NCI-H1436 (cell line): ENCODE measurements around the gene PSME1.

Experiments used
- DNase-seq: peaks from one replicate; lab custom pipeline; 2025; lab: John Stamatoyannopoulos, UW

The PSME1 gene

DNA sequence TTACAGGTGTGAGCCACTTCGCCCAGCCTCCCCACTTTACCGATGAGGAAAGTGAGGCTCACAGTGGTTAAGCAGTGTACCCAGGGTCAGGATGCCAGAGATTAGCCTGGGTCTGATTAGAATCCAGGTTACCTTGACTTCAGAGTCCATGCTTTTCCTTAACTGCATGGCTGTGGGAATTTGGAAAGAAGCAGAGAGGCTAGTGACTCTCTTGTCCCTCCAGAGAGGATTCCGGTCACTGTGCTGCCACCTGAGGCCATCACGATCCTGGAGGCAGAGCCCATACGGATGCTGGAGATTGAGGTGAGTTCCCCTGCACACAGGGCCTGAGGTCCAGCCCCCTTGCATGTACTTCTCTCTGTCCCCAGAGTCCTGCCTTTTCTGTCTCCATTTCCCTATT, 40.6 kb downstream of the PSME1 start:
- DNase-seq, result no peak

DNA sequence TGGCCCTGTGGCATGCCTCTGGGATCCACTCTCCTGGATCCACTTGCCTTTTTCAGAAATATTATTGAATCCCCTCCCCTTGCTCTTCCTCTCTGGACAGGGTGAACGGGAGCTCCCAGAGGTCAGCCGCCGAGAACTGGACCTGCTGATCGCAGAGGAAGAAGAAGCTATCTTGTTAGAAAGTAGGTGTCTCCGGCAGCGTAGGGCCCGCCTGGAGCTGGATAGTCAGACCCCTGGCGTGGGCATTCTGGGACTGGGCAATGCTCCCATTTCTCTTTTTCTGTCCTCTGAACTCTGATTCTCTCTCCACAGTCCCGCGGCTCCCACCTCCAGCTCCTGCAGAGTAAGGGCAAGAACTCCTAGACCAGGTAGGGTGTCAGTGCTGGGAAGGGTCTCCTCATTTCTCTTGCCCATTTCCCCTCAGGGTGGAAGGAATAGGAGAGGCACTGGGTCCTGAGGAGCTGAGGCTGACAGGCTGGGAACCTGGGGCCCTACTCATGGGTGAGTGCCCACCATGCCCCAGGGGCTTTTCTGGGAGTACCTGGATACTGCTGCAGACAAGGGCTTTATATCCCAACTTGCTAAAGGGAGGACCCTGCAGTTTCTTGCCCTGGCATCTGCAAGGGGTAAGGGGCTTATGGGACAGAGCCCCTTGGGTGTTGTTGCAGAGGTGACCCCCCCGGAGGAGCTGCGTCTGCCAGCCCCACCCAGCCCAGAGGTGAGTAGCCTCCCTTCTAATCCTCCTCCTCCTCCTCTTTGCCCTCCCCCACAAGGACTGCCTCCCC, 41.2 kb downstream of the PSME1 start:
- no peak for DNase-seq

DNA sequence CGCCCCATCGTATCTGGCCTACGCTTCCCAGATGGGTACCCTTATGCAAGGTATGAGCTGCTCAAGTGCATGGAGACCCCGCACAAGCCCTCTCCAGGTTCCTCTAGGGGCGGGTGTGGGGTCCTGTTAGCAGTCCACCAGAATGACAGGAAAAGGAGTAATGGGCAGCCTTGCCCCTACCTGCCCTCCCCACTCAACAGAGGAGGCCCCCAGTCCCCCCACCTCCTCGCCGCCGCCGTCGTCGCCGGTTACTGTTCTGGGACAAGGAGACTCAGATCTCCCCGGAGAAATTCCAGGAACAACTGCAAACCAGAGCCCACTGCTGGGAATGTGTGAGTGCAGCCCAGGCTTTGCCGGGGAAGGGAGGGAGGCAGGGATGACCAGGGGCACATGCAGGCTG, 41.9 kb downstream of the PSME1 start:
- DNase-seq, result no peak

DNA sequence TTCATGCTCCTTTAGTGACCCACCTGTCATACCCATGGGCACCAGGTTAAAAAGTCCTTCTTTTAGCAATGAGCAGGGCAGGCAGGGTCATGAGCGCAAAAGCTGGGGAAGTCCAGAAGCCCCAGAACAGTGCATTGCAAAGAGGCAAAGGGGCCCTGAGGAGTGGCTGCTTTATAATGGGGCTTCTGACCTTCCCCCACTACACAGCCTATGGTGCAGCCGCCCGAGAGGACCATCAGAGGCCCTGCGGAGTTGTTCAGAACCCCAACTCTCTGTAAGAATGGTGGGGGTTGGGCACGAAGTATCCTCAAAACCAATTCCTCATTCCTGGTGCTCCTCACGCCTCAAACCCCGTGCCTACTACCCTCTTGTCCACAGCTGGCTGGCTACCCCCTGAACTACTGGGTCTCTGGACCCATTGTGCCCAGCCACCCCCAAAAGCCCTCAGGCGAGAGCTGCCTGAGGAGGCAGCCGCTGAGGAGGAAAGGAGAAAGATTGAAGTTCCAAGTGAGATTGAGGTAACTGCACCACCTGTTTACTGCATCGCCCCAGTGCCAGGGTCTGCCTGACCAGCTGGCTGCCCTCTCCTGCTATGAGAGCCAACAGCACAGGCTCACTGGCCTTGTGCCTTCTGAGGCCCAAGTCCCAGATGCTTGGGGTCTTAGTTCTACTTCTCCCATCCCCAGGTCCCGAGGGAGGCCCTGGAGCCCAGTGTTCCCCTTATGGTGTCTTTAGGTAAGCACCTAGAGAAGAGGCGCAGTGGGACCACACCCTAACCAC, 42.6 kb downstream of the PSME1 start:
- no peak for DNase-seq

DNA sequence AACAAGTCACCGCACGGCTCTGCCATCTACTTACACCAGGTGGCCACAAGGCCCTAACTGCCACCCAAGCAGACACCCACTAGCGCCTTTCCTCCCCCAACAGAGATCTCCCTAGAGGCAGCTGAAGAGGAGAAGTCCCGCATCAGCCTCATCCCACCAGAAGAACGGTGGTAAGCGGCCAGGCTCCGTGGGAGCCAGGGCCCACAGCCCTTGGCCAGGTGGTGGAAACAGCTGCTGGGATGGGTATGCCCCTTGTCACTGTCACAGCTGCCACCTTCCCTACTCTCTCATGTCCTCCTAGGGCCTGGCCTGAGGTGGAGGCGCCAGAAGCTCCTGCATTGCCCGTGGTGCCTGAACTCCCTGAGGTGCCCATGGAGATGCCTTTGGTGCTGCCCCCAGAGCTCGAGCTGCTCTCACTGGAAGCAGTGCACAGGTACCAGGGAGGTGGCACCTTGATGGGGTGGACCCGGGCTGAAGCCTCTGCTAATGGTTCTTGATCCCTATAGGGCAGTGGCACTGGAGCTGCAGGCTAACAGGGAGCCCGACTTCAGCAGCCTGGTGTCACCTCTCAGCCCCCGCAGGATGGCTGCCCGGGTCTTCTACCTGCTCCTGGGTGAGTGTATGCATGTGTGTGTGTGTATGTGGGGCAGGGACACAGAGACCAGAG, 43.4 kb downstream of the PSME1 start:
- DNase-seq, result no peak

DNA sequence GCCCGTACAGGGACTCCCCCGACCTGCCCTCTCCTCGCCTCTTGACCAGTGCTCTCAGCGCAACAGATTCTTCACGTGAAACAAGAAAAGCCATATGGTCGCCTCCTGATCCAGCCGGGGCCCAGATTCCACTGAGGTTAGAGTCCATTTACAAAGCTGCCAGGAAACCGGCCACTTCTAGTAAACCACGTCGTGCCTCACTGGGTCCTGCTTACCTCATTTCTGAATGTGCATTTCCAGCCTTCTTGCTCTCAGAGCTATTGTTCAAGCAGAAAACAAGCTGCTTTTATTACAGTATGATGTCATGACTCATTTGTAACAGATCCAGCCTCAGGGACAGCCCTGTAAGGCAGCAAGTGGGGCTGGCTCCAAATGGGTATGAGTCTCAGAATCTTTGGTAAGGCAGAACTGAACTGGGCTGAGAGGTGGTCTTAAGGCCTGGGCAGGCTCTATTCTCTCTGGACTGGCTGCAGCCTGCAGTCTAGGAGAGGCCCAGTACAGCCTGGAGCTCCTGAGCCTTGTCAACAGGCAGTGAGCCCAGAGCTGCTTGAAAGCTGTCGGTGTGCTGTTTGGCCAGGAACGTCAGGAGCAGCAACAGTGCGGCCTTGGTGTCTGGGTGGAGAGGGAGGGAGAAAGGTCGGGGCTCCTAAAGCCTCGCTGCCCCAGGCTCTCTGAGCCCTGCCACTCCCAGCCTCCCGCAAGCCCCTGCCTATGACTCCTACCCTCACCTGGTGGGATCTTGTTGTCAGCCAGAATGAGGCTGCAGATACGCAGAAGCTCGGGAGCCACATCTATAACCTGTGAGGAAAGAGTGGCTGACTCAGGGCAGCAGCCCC, 44.2 kb downstream of the PSME1 start:
- no peak for DNase-seq

DNA sequence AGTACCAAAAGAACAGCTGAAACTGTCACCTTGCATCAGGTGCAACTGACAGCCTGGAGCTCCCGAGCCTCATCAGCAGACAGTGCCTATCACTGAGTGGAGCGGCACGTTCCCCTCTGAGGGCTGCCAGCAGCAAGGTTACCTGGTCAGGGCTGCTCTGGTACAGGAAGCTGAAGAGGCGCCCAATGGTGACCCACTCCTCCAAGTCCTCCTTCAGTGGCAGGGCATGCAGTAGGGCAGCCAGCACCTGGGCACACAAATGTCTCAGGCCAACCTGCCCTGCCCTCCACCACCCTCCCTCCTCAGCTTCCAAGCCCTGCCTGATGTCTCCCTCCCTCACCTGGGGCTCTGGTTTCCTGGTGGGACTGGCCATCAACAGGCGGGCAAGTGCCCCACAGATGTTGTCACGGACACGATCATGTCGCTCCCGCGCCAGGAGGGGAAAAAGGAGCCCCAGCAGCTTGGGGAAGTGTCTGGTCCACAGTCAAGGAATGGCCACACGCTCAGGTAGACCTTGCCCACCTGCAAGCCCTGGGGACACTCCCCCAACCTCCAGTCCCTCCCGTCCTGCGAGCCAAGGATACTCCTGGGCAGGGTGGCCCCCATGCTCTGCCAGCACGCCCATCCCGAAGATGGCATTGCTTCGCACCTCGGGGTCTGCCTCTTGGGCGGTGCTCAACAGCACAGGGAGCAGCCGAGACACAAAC, 45.5 kb downstream of the PSME1 start:
- DNase-seq, result no peak

DNA sequence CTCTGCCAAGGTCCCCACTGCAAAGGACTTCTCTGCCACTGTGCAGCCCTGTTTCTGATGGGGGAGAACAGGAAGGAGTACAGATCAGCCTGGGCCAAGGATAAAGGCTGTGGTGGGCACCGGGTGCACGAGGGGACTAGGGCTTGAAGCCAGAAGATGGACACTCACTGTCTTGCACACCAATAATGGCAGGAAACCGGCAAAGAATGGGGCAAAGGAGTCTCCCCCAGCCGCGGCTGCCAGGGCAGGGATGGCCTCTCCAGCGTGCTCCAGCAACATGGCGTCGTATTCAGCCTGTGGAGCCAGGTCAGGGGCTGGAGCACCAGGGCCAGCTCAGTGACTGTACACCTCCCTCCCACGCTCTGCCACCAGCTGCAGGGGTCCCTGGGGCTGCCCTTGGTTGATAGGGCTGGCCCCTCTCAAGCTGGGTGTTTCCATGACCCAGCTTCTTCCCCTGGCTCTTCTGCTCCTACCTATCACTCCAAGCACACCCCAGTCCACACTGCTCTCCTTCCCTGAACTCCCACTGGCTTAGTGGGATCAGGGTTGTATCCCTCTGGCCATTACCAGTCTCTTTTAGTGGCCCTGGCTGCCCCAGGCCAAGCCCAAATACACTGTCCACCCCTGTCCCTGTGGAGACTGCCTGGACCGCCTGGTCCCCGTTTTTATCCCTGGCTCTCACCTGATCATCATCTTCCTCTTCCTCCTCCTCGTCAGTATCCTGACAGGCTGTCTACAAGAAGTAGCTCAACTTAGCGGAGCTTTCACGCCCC, 46.3 kb downstream of the PSME1 start:
- DNase-seq, result no peak

DNA sequence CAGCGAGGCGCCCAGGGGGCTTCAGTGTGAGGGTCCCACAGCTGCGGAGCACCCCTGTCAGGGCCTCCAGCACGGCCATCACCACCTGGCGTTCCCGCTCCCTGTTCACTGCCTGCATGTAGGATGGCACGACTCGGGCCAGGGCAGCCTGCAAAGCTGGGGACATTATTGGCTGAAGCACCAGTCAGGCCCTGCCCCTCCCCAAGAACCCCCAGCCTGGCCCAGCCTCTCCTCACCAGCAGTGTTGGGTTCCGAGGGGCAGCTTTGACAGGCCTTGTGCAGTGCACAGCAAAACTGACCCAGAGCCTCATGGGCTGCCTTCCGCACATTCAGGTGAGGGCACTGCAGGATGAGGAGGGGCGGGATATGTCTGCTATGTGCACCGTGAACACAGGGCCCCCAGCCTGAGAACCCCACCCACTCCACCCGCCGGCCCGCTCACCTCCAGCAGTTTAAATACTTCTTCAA, 47.1 kb downstream of the PSME1 start:
- no peak for DNase-seq

DNA sequence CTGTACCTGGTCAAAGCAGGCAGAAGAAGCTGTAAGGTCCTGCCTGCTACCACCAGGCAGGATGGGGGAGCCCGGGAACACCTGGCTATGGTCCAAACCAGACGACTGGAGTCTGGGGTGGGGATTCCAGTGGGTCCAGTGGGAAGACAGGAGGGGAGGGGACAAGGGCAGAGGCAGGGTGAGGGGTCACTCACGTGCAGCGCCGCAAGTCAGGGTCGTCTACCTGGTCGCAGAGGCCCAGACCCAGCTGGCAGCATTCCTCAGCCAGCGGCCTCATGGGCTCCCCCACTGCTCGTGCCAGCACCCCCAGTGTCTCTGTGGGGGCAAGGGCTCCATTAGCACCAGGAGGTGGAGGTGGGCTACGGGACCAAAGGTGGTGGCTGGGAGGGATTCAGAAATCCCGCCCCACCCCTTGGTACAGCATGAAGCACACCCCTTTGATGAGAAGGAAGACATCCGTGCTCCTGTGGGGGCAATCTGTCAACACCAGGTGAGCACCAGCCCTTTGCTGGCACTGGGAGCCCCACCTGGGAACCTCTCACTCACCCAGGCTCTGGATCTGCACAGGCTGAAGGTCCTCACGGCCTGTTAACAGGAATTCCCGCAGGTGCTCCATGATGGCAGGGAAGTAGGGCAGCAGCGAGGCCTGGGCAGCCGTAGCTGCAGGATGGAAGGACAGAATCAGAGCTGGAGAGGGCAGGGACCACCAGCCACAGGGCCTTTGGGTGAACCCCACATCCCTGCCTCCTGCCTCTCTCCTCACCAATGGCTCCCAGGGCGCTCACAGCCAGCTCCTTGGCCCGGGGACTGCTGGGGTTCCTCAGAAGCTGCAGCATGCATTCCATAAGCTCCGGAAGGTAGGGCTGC, 48.3 kb downstream of the PSME1 start:
- DNase-seq, result no peak

DNA sequence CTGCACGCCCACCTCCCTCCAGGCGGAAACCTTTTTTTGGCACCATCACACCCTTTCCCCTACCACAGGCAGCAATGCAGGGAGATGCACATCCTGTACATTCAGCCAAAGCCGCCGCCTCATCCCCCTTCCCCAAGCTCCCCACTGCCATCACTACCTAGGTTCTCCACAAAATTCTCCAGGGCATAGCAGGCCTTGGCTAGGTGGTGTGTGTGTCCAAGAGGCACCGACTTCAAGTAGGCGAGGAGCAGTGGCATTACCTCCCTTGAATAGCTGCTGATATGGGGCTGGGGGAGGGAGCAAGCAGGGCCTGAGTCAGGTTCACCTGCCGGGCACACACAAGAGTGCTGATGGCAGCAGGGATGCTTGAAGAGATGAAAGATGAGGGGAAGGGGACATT, 49.0 kb downstream of the PSME1 start:
- no peak for DNase-seq

DNA sequence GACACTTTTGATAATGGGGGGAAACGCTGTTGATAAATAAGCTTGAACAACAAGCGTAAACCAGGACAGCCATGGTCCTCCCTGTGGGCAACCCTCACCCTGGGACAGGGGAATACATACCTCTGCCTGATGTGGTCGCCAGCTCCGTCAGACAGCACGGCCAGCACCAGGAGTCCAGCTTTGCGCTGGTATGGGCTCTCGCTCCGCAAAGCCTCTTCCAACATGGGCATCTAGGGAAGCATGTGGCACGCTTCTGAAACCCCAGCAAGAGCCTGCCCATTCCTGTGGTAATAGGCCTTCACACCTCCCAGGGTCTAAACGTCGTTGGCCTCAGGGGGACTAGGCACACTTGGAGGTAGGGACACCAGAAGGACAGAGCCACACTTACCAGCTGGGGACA, 49.7 kb downstream of the PSME1 start:
- no peak for DNase-seq

DNA sequence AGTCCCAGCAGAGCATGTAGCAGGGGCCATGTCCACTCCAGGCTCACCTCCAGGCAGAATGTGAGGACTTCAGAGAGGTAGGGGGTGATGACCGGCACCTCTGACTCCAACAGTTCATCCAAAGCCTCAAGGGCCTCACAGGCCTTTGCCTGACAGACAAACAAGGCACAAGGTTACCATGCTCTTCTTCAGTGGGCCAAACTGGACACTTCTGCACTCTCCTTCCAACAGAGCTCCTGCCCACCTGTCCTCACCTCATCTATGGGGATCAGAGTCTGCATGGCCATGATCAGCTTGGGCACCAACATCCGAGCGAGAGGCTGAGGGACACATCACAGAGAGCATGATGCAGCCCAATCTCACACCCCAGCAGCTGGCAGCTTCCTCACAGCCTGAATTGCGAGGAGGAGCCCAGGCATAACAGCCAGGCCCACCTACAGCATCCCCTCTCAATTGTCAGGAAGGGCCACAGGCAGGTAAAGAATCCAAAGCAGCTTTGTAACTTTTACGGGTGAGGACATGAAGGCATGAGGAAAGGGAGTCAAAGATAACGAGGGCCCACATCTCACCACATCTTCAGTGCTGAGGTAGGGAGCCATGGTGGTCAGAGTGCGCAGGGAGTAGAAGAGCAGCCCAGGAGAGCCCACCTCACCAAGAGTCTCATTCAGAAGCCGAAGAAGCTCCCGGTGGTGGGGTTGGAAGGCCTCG, 51.0 kb downstream of the PSME1 start:
- no peak for DNase-seq

DNA sequence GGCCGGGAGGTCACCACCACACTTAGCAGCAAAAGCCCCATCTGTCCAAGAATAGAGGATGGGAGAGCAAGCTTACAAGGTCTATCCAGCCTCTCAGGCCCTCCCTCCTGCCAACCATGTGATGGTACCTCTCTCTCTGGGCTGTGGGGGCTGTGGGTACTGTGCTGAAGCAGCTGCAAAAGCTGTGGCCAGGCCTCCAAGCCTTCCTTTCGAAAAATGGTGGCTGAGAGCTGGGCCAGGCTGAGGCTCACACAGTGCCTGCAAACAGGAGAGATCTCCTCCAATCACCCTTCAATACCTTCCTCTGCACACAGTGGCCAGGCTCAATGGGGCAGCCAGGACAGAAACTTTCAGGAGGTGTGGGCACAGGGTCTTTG, 51.5 kb downstream of the PSME1 start:
- no peak for DNase-seq
